Measurements from ENCODE around the gene ERICH4. TPM values are rescaled to one million over a fixed set of nuclear protein-coding genes. Genes with fewer than 3 reads are reported as not detected.

Gene ERICH4
- total RNA-seq, 2 donors from 2014 or later, result not detected

GRCh38 chr19:41445575-41445974 is 2.6 kb downstream of the ERICH4 start:
- H3K27me3 ChIP-seq (ENCODE audit: control insufficient read depth, insufficient read depth, low read length, poor library complexity, severe bottlenecking), result peaks cover 33% of the 10 kb centered on the region
- TF ChIP-seq CTCF (conservative IDR thresholded peaks at IDR 0.05), result no peak
- peaks cover 49% of the 10 kb centered on the region for H3K27me3 Mint-ChIP-seq (ENCODE audit: insufficient read depth)
- no peaks in the 10 kb centered on the region for H3K36me3 Mint-ChIP-seq (ENCODE audit: low read depth)
- H3K9ac ChIP-seq (ENCODE audit: extremely low read depth, low read length, poor library complexity, severe bottlenecking), result no peak overlapping the region
- H3K4me1 Mint-ChIP-seq, result no peaks in the 10 kb centered on the region
- no peaks in the 10 kb centered on the region for H3K9me3 Mint-ChIP-seq
- no peak for DNase-seq
- 63 to 80% methylated on average over 1 to 5 of the region's 5 CpGs for WGBS, 2 experiments (ENCODE audit: insufficient coverage in 1 of 2, insufficient read length in 1 of 2)
- no peak overlapping the region for H3K27ac ChIP-seq (ENCODE audit: low read depth, low read length)
- H3K36me3 ChIP-seq (ENCODE audit: control insufficient read depth, insufficient read depth, low read length), result no peaks in the 10 kb centered on the region
- H3K9me3 ChIP-seq (ENCODE audit: control insufficient read depth, low read length), result no peaks in the 10 kb centered on the region
- no peaks in the 10 kb centered on the region for H3K4me1 ChIP-seq (ENCODE audit: control insufficient read depth, insufficient read depth, low read length)
- H3K4me3 Mint-ChIP-seq, result no peak overlapping the region
- H3K4me3 ChIP-seq (ENCODE audit: low read length), result no peak overlapping the region
- no peak overlapping the region for H3K27ac Mint-ChIP-seq

- Mint-ChIP-seq H3K4me3 (no peak overlapping the region), H3K9me3 (no peaks in the 10 kb centered on the region), H3K27me3 (ENCODE audit: insufficient read depth) (peaks cover 45% of the 10 kb centered on the region), H3K36me3 (ENCODE audit: low read depth) (no peaks in the 10 kb centered on the region), H3K4me1 (no peaks in the 10 kb centered on the region), H3K27ac (no peak overlapping the region)
- H3K4me3 ChIP-seq (ENCODE audit: low read length), result no peak overlapping the region
- TF ChIP-seq CTCF (conservative IDR thresholded peaks at IDR 0.05), result peak; percentile 57
- H3K27me3 ChIP-seq (ENCODE audit: control insufficient read depth, insufficient read depth, low read length, poor library complexity, severe bottlenecking), result peaks cover 33% of the 10 kb centered on the region
- no peaks in the 10 kb centered on the region for H3K9me3 ChIP-seq (ENCODE audit: control insufficient read depth, low read length)
- no peak overlapping the region for H3K9ac ChIP-seq (ENCODE audit: extremely low read depth, low read length, poor library complexity, severe bottlenecking)
- H3K27ac ChIP-seq (ENCODE audit: low read depth, low read length), result no peak overlapping the region
- no peak for DNase-seq
- 73 to 80% methylated on average over 8 to 12 of the region's 12 CpGs for whole genome bisulfite sequencing, 2 experiments (ENCODE audit: insufficient coverage in 1 of 2, insufficient read length in 1 of 2)
- no peaks in the 10 kb centered on the region for H3K36me3 ChIP-seq (ENCODE audit: control insufficient read depth, insufficient read depth, low read length)
- no peaks in the 10 kb centered on the region for H3K4me1 ChIP-seq (ENCODE audit: control insufficient read depth, insufficient read depth, low read length)
Observed at GRCh38 chr19:41447732-41448332, 4.9 kb downstream of the ERICH4 start.

- Mint-ChIP-seq H3K9me3 (no peaks in the 10 kb centered on the region), H3K4me3 (no peak overlapping the region), H3K27ac (no peak overlapping the region), H3K4me1 (no peaks in the 10 kb centered on the region), H3K36me3 (ENCODE audit: low read depth) (no peaks in the 10 kb centered on the region), H3K27me3 (ENCODE audit: insufficient read depth) (peaks cover 40% of the 10 kb centered on the region)
- Histone ChIP-seq H3K9ac (ENCODE audit: extremely low read depth, low read length, poor library complexity, severe bottlenecking) (no peak overlapping the region), H3K36me3 (ENCODE audit: control insufficient read depth, insufficient read depth, low read length) (no peaks in the 10 kb centered on the region), H3K4me1 (ENCODE audit: control insufficient read depth, insufficient read depth, low read length) (no peaks in the 10 kb centered on the region), H3K9me3 (ENCODE audit: control insufficient read depth, low read length) (no peaks in the 10 kb centered on the region), H3K27ac (ENCODE audit: low read depth, low read length) (no peak overlapping the region), H3K4me3 (ENCODE audit: low read length) (peak overlapping the region; percentile 66), H3K27me3 (ENCODE audit: control insufficient read depth, insufficient read depth, low read length, poor library complexity, severe bottlenecking) (peaks cover 36% of the 10 kb centered on the region)
- 8 to 15% methylated on average over 8 to 21 of the region's 22 CpGs for WGBS, 2 experiments (ENCODE audit: insufficient coverage in 1 of 2, insufficient read length in 1 of 2)
- peak; percentile 95 for DNase-seq
- peak; percentile 99 for TF ChIP-seq CTCF (conservative IDR thresholded peaks at IDR 0.05)
Observed at GRCh38 chr19:41449079-41449864, 6.3 kb downstream of the ERICH4 start.
